Skeletal muscle tissue (tissue), 4 donors: ENCODE results near the gene IL17A. TPM values are rescaled to one million over a fixed set of nuclear protein-coding genes. Genes with fewer than 3 reads are reported as not detected.

Experiments used
- H3K27ac ChIP-seq: one replicate; pipeline ENCODE4 v1.7.0; 2013; ENCODE audit warnings: mild to moderate bottlenecking, low read depth, low read length, inconsistent platforms
- H3K27me3 ChIP-seq, 3 donors: one replicate each; pipeline ENCODE4 v1.7.0; 2013; ENCODE audit warnings: low read length in 3 of 3; ENCODE audit not compliant: control insufficient read depth in 3 of 3, insufficient read depth in 3 of 3
- H3K36me3 ChIP-seq, 3 donors: one replicate each; pipeline ENCODE4 v1.7.0; 2013; ENCODE audit warnings: low read length in 3 of 3; ENCODE audit not compliant: control insufficient read depth in 3 of 3, insufficient read depth in 3 of 3
- H3K4me1 ChIP-seq, 3 donors: one replicate each; pipeline ENCODE4 v1.7.0; 2013; ENCODE audit warnings: low read length in 3 of 3, mild to moderate bottlenecking in 3 of 3; ENCODE audit not compliant: control insufficient read depth in 3 of 3, insufficient read depth in 3 of 3
- H3K4me3 ChIP-seq, 3 donors: one replicate each; pipeline ENCODE4 v1.7.0; 2013; ENCODE audit warnings: low read length in 3 of 3
- H3K9ac ChIP-seq, 3 donors: one replicate each; pipeline ENCODE4 v1.7.0; 2013; ENCODE audit warnings: low read length in 3 of 3, mild to moderate bottlenecking in 3 of 3, moderate library complexity in 2 of 3, low read depth in 1 of 3
- H3K9me3 ChIP-seq, 3 donors: one replicate each; pipeline ENCODE4 v1.7.0; 2013; ENCODE audit warnings: low read length in 3 of 3; ENCODE audit not compliant: control insufficient read depth in 3 of 3
- total RNA-seq: library from RNA; depleted of rRNA; stranded (reverse); fragments of >200 nt; gene quantifications from one replicate; pipeline ENCODE4 v1.2.3, GENCODE V29; 2014
- donor health status: Osteomylitis.

Gene IL17A
- total RNA-seq, 1 donor from 2014 or later, result not detected

DNA sequence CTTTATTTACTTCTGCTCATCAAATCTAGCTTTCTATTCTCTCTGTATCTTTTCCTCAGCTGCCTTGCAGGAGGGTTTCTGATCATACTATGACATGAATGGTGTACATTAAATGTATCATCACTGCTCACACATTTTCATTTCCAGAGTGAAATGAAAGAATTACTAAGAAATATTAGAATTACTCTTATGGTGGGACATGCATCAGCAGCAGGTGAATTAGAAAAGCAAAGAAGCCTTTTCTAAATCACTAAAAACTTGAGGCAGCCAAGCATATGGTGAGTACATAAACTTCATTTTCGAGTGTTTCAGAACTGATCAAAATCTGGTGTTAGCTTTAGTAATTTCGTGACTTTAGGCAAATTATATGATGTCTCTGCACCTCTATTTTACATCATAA lies 23.6 kb downstream of the IL17A start:
- H3K9me3 ChIP-seq, result no peaks in the 10 kb centered on the region
- H3K27ac ChIP-seq, result no peak overlapping the region
- no peaks in the 10 kb centered on the region for H3K36me3 ChIP-seq
- H3K9ac ChIP-seq, result no peak overlapping the region
- H3K4me3 ChIP-seq, result no peak overlapping the region
- H3K4me1 ChIP-seq, result no peaks in the 10 kb centered on the region
- H3K27me3 ChIP-seq, result peaks cover 0 to 4% (median 0%) of the 10 kb centered on the region in 3 donors

- H3K36me3 ChIP-seq, result no peaks in the 10 kb centered on the region
- peaks cover 0 to 4% (median 0%) of the 10 kb centered on the region in 3 donors for H3K27me3 ChIP-seq
- H3K4me1 ChIP-seq, result no peaks in the 10 kb centered on the region
- no peak overlapping the region for H3K27ac ChIP-seq
- no peak overlapping the region for H3K9ac ChIP-seq
- no peak overlapping the region for H3K4me3 ChIP-seq
- H3K9me3 ChIP-seq, result no peaks in the 10 kb centered on the region
Observed at GRCh38 chr6:52210227-52210626, 24.1 kb downstream of the IL17A start.

- Histone ChIP-seq H3K36me3 (no peaks in the 10 kb centered on the region), H3K4me1 (no peaks in the 10 kb centered on the region), H3K9ac (no peak overlapping the region)
Observed at GRCh38 chr6:52213127-52213526, 27.0 kb downstream of the IL17A start.

GRCh38 chr6:52215787-52216186 lies 29.6 kb downstream of the IL17A start:
- Histone ChIP-seq H3K27ac (no peak overlapping the region), H3K27me3 (peaks cover 0 to 4% (median 0%) of the 10 kb centered on the region in 3 donors), H3K9ac (no peak overlapping the region), H3K4me3 (no peak overlapping the region), H3K36me3 (no peaks in the 10 kb centered on the region), H3K4me1 (no peaks in the 10 kb centered on the region), H3K9me3 (no peaks in the 10 kb centered on the region)

More at GRCh38 chr6:52213127-52213526, 27.0 kb downstream of the IL17A start:
- no peak overlapping the region for H3K4me3 ChIP-seq
- no peak overlapping the region for H3K27ac ChIP-seq
- no peaks in the 10 kb centered on the region for H3K9me3 ChIP-seq
- peaks cover 0 to 4% (median 0%) of the 10 kb centered on the region in 3 donors for H3K27me3 ChIP-seq

GRCh38 chr6:52216932-52217575 lies 30.9 kb downstream of the IL17A start:
- no peaks in the 10 kb centered on the region for H3K9me3 ChIP-seq
- H3K4me3 ChIP-seq, result no peak overlapping the region
- H3K36me3 ChIP-seq, result no peaks in the 10 kb centered on the region
- no peak overlapping the region for H3K9ac ChIP-seq
- H3K27ac ChIP-seq, result no peak overlapping the region
- peaks cover 0 to 4% (median 0%) of the 10 kb centered on the region in 3 donors for H3K27me3 ChIP-seq
- no peaks in the 10 kb centered on the region for H3K4me1 ChIP-seq

- Histone ChIP-seq H3K9me3 (no peaks in the 10 kb centered on the region), H3K27me3 (no peaks in the 10 kb centered on the region), H3K36me3 (no peaks in the 10 kb centered on the region), H3K4me1 (no peaks in the 10 kb centered on the region), H3K4me3 (no peak overlapping the region), H3K27ac (no peak overlapping the region), H3K9ac (no peak overlapping the region)
Observed at GRCh38 chr6:52217761-52218160, 31.6 kb downstream of the IL17A start.

- Histone ChIP-seq H3K4me3 (no peak overlapping the region), H3K9me3 (no peaks in the 10 kb centered on the region), H3K4me1 (no peaks in the 10 kb centered on the region), H3K27me3 (peaks cover 0 to 3% (median 0%) of the 10 kb centered on the region in 3 donors), H3K36me3 (no peaks in the 10 kb centered on the region), H3K9ac (no peak overlapping the region), H3K27ac (no peak overlapping the region)
Observed at GRCh38 chr6:52221302-52221701, 35.1 kb downstream of the IL17A start.

- Histone ChIP-seq H3K4me3 (no peak overlapping the region), H3K27ac (no peak overlapping the region), H3K36me3 (no peaks in the 10 kb centered on the region), H3K27me3 (peaks cover 0 to 3% (median 0%) of the 10 kb centered on the region in 3 donors), H3K4me1 (no peaks in the 10 kb centered on the region), H3K9me3 (no peaks in the 10 kb centered on the region), H3K9ac (no peak overlapping the region)
Observed at GRCh38 chr6:52227495-52227894, 41.3 kb downstream of the IL17A start.

DNA sequence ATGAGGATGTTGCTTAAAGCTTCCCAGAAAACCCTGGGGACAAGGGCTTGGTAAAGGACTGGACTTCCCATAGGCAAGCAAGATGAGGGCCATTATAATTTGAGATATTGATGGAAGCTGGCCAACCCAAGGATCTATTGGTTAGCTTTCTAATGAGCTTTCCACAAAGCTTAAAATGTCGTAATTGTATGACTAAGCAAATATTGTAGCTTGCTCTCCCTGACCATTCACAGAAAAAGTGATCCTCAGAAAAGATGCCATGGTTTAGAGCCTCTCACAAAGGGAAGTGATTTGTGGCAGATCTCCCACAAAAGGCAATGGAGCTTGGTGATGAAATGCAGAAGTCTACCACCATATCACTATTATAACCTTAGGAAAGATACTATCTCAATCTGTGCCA lies 44.5 kb downstream of the IL17A start:
- no peak overlapping the region for H3K9ac ChIP-seq

DNA sequence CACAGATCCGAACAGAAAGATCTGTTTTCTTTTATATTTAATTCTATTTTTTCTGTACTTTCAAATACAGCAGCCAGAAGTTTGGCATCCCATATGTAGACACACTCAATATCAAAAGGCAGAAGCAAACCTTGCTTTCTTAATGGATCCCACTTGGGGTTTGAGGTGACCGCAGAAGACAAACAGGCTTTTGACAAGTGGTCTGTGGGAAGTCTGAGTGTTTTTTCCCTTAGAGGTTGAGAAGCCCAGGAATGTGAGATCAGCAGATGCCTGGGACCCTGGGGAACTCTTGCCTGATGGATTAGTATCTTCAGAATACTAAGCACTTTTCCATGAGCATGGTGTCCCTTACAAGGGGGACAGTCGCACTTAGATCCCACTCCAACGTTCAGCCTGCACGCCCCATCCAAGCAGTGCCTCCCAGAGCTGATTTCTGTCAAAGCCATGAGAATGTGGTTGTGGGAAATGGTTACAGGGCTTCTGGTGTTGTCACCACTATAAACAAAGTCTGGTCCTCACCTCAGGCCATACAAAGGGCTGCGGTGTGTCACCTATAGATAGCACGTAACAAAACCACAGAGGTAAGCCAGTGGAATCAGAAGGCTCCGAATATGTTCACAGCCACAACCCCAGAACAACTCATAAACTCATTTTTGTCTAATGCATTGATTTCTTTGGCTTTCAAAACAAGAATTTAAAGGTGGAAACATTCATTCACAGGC lies 45.4 kb downstream of the IL17A start:
- Histone ChIP-seq H3K9ac (no peak overlapping the region), H3K36me3 (no peaks in the 10 kb centered on the region), H3K9me3 (no peaks in the 10 kb centered on the region), H3K4me3 (no peak overlapping the region), H3K4me1 (no peaks in the 10 kb centered on the region), H3K27ac (no peak overlapping the region), H3K27me3 (no peaks in the 10 kb centered on the region)

More for the DNA sequence above, 44.5 kb downstream of the IL17A start:
- H3K27me3 ChIP-seq, result no peaks in the 10 kb centered on the region
- H3K9me3 ChIP-seq, result no peaks in the 10 kb centered on the region
- H3K27ac ChIP-seq, result no peak overlapping the region
- H3K4me3 ChIP-seq, result no peak overlapping the region
- H3K36me3 ChIP-seq, result no peaks in the 10 kb centered on the region
- H3K4me1 ChIP-seq, result no peaks in the 10 kb centered on the region
